GM23338 (cell line): ENCODE results near the gene VSIG10. TPM values are rescaled to one million over a fixed set of nuclear protein-coding genes. Genes with fewer than 3 reads are reported as not detected.

Experiments
- ATAC-seq: fragments of 200-7000 bp; cut with Tn5 transposase; 3 replicates; pipeline ENCODE4 v1.9.1; 2020
- DNase-seq: peaks from one replicate; pipeline ENCODE4 v3.0.0-alpha.2; 2015; ENCODE audit warnings: low spot score
- H2AFZ ChIP-seq: fragments of 200-600 bp; sonication (generic); 2 replicates; pipeline ENCODE4 v1.8.0; 2016; ENCODE audit warnings: antibody characterized with exemption, mild to moderate bottlenecking, moderate library complexity
- H3F3A ChIP-seq: fragments of 200-600 bp; sonication (generic); replicated peaks from 2 replicates; pipeline ENCODE4 v1.8.0; 2017; ENCODE audit warnings: antibody characterized with exemption, mixed run types, low read depth
- H3K27ac ChIP-seq: fragments of 200-600 bp; sonication (generic); 2 replicates; pipeline ENCODE4 v1.6.1; 2016; ENCODE audit warnings: low read depth
- H3K27me3 ChIP-seq: fragments of 200-600 bp; sonication (generic); 2 replicates; pipeline ENCODE4 v1.8.0; 2016; ENCODE audit warnings: mild to moderate bottlenecking, mixed run types, moderate library complexity; ENCODE audit not compliant: insufficient read depth
- H3K36me3 ChIP-seq: fragments of 200-600 bp; sonication (generic); 2 replicates; pipeline ENCODE4 v1.8.0; 2016; ENCODE audit warnings: mild to moderate bottlenecking; ENCODE audit not compliant: insufficient read depth
- H3K4me1 ChIP-seq: fragments of 200-600 bp; sonication (generic); 2 replicates; pipeline ENCODE4 v1.8.0; 2016; ENCODE audit warnings: mild to moderate bottlenecking, moderate library complexity; ENCODE audit not compliant: insufficient read depth
- H3K4me2 ChIP-seq: fragments of 200-600 bp; sonication (generic); 2 replicates; pipeline ENCODE4 v1.7.1; 2017; ENCODE audit warnings: mixed run types
- H3K4me3 ChIP-seq: fragments of 200-600 bp; sonication (generic); 2 replicates; pipeline ENCODE4 v1.6.1; 2016; ENCODE audit warnings: mixed run types
- H3K79me2 ChIP-seq: fragments of 200-600 bp; sonication (generic); replicated peaks from 2 replicates; pipeline ENCODE4 v1.8.0; 2017; ENCODE audit warnings: mild to moderate bottlenecking; ENCODE audit not compliant: insufficient read depth
- H3K9me2 ChIP-seq: fragments of 200-600 bp; sonication (generic); 2 replicates; pipeline ENCODE4 v1.8.0; 2017; ENCODE audit not compliant: insufficient read depth
- H4K20me1 ChIP-seq: fragments of 200-600 bp; sonication (generic); replicated peaks from 2 replicates; pipeline ENCODE4 v1.8.0; 2017; ENCODE audit warnings: mild to moderate bottlenecking; ENCODE audit not compliant: insufficient read depth
- H3K27ac Mint-ChIP-seq: 2 replicates; pipeline ENCODE4 v1.8.0; 2020; ENCODE audit warnings: inconsistent platforms, mild to moderate bottlenecking, moderate library complexity, mixed read lengths
- H3K27me3 Mint-ChIP-seq: 3 replicates; pipeline ENCODE4 v1.8.0; 2022; ENCODE audit warnings: low read depth, mild to moderate bottlenecking, moderate library complexity, mixed read lengths, inconsistent platforms; ENCODE audit not compliant: insufficient read depth, poor library complexity
- H3K36me3 Mint-ChIP-seq: 3 replicates; pipeline ENCODE4 v1.8.0; 2021; ENCODE audit warnings: low read depth, mild to moderate bottlenecking, inconsistent platforms, moderate library complexity, mixed read lengths
- H3K4me1 Mint-ChIP-seq: 3 replicates; pipeline ENCODE4 v1.8.0; 2020; ENCODE audit warnings: mild to moderate bottlenecking, inconsistent platforms, mixed read lengths
- H3K4me3 Mint-ChIP-seq: 3 replicates; pipeline ENCODE4 v1.8.0; 2021; ENCODE audit warnings: moderate library complexity, mild to moderate bottlenecking, inconsistent platforms, mixed read lengths
- H3K9me3 Mint-ChIP-seq: 3 replicates; pipeline ENCODE4 v1.8.0; 2020; ENCODE audit warnings: moderate library complexity, mild to moderate bottlenecking, inconsistent platforms, mixed read lengths
- ETS1 ChIP-seq: IDR thresholded peaks from 2 replicates; pipeline ENCODE4 v1.6.1; 2016; ENCODE audit warnings: antibody characterized with exemption
- EZH2 ChIP-seq: fragments of 200-600 bp; sonication (generic); IDR thresholded peaks from one replicate; pipeline ENCODE4 v1.8.0; 2017; ENCODE audit warnings: antibody characterized with exemption, mild to moderate bottlenecking, low read depth; ENCODE audit not compliant: unreplicated experiment
- EZH2phosphoT487 ChIP-seq: fragments of 200-600 bp; sonication (generic); IDR thresholded peaks from one replicate; pipeline ENCODE4 v1.8.1; 2018; ENCODE audit warnings: antibody characterized with exemption; ENCODE audit not compliant: unreplicated experiment
- NANOG ChIP-seq: IDR thresholded peaks from 2 replicates; pipeline ENCODE4 v1.6.1; 2016; ENCODE audit warnings: antibody characterized with exemption, borderline replicate concordance
- POLR2AphosphoS5 ChIP-seq: IDR thresholded peaks from 2 replicates; pipeline ENCODE4 v1.6.1; 2016; ENCODE audit warnings: antibody characterized with exemption, low read depth
- ZNF331 ChIP-seq: fragments of 250-450 bp; sonication (Bioruptor Pico); IDR thresholded peaks from 2 replicates; pipeline ENCODE4 v1.5.0; 2020; ENCODE audit warnings: low read depth, mild to moderate bottlenecking, moderate library complexity
- ZNF462 ChIP-seq: fragments of 250-450 bp; sonication (Bioruptor Pico); IDR thresholded peaks from 2 replicates; pipeline ENCODE4 v1.5.0; 2020; ENCODE audit warnings: mild to moderate bottlenecking, moderate library complexity
- polyA plus RNA-seq: library from polyadenylated mRNA; unstranded; fragments of >200 nt; fragmentation: Nextera tagmentation; extraction: Ambion mirVana; gene quantifications from 2 replicates; pipeline ENCODE4 v1.2.1, GENCODE V29; 2016
- total RNA-seq: library from RNA; depleted of rRNA; stranded (reverse); fragments of >200 nt; shearing (Covaris generic); gene quantifications from 2 replicates; pipeline ENCODE4 v1.2.3, GENCODE V29; 2014

Gene VSIG10
- total and polyA plus RNA-seq, 2 experiments from 2014 or later: 52.1 to 98.5 TPM

- TF ChIP-seq ZNF462 (CRISPR knock-in tag) (no peak), EZH2phosphoT487 (no peak), EZH2 (no peak), ETS1 (no peak)
Observed at GRCh38 chr12:118151755-118152154, 47.9 kb upstream of the VSIG10 start (continued).

- Mint-ChIP-seq H3K36me3 (peaks cover 27% of the 10 kb centered on the region), H3K9me3 (no peaks in the 10 kb centered on the region), H3K4me1 (no peaks in the 10 kb centered on the region; the same call in 2 of the 3 replicates), H3K27me3 (peaks cover 3% of the 10 kb centered on the region), H3K27ac (no peak overlapping the region; the same call in 1 of the 2 replicates), H3K4me3 (no peak overlapping the region)
- Histone ChIP-seq H3K27me3 (no peaks in the 10 kb centered on the region), H3K4me2 (no peak overlapping the region), H3K27ac (no peak overlapping the region), H3K36me3 (peaks cover 13% of the 10 kb centered on the region), H3K4me3 (no peak overlapping the region), H3K79me2 (no peaks in the 10 kb centered on the region), H2AFZ (no peak overlapping the region), H3K4me1 (no peaks in the 10 kb centered on the region), H3F3A (peaks cover 14% of the 10 kb centered on the region; the same call in 1 of the 2 replicates), H3K9me2 (no peaks in the 10 kb centered on the region), H4K20me1 (peaks cover 10% of the 10 kb centered on the region; the same call in 1 of the 2 replicates)
- no peak for DNase-seq
- ATAC-seq: no peak
- no peak for TF ChIP-seq ETS1
- no peak for TF ChIP-seq NANOG
- TF ChIP-seq ZNF331 (CRISPR knock-in tag): no peak
- TF ChIP-seq POLR2AphosphoS5: no peak
- no peak for TF ChIP-seq ZNF462 (CRISPR knock-in tag)
Observed at GRCh38 chr12:118150625-118151024, 46.8 kb upstream of the VSIG10 start.
